H1 (cell line): ENCODE measurements around the gene ASTN2. TPM values are rescaled to one million over a fixed set of nuclear protein-coding genes. Genes with fewer than 3 reads are reported as not detected.

Source experiments
- CTCF ChIA-PET: fragments of 300-600 bp; sonication (Branson Sonifier 250); formaldehyde crosslinking; loops from one replicate; lab custom pipeline; 2021; ENCODE audit not compliant: partially characterized antibody; lab: Charles Lee
- POLR2A ChIA-PET: fragments of 300-600 bp; sonication (Branson Sonifier 250); formaldehyde crosslinking; loops from one replicate; lab custom pipeline; 2021; ENCODE audit warnings: inconsistent platforms; ENCODE audit not compliant: partially characterized antibody; lab: Charles Lee
- DNase-seq, 2 experiments: peaks; one replicate each; pipeline versions ENCODE4 v3.0.0 to v3.0.0-alpha.2; 2010 to 2022; ENCODE audit warnings: low spot score in 2 of 2, low read depth in 1 of 2, mixed read lengths in 1 of 2
- FAIRE-seq: peaks from 2 replicates; lab custom pipeline; 2011; peaks lifted over from hg19 to GRCh38; lab: Jason Lieb, UNC
- H2AFZ ChIP-seq: 2 replicates; pipeline ENCODE4 v1.8.1; 2012; ENCODE audit warnings: low read length, inconsistent platforms
- H2AK5ac ChIP-seq: 2 replicates; pipeline ENCODE4 v1.6.1; 2013; ENCODE audit warnings: low read depth, low read length
- H2BK120ac ChIP-seq: replicated peaks from 2 replicates; pipeline ENCODE3; 2013; ENCODE audit warnings: low read depth, low read length, inconsistent platforms
- H2BK12ac ChIP-seq: 2 replicates; pipeline ENCODE4 v1.6.1; 2013; ENCODE audit warnings: low read depth, low read length
- H2BK15ac ChIP-seq: 2 replicates; pipeline ENCODE4 v1.6.1; 2013; ENCODE audit warnings: low read length
- H2BK20ac ChIP-seq: 2 replicates; pipeline ENCODE4 v1.6.1; 2013; ENCODE audit warnings: low read length
- H2BK5ac ChIP-seq: 2 replicates; pipeline ENCODE4 v1.6.1; 2013; ENCODE audit warnings: low read depth, low read length
- H3K14ac ChIP-seq: 2 replicates; pipeline ENCODE4 v1.6.1; 2013; ENCODE audit warnings: inconsistent platforms; ENCODE audit not compliant: insufficient read length
- H3K18ac ChIP-seq: 2 replicates; pipeline ENCODE4 v1.6.1; 2013; ENCODE audit warnings: low read length; ENCODE audit errors: extremely low read depth
- H3K23ac ChIP-seq: 2 replicates; pipeline ENCODE4 v1.6.1; 2013; ENCODE audit warnings: inconsistent platforms; ENCODE audit not compliant: insufficient read length
- H3K23me2 ChIP-seq: 2 replicates; pipeline ENCODE4 v1.6.1; 2013; ENCODE audit warnings: low read depth, low read length
- H3K27ac ChIP-seq: 2 replicates; pipeline ENCODE4 v1.6.1; 2011; ENCODE audit warnings: low read depth, low read length, inconsistent platforms
- H3K27me3 ChIP-seq, 4 experiments: replicated peaks in 1 of 4; 1 replicate in 1 of 4; 2 replicates in 3 of 4; pipeline versions ENCODE4 v1.6.1 to v1.8.1; 2011 to 2013; ENCODE audit warnings: low read length in 3 of 4, mild to moderate bottlenecking in 3 of 4, inconsistent platforms in 2 of 4, mixed read lengths in 2 of 4, moderate library complexity in 1 of 4; ENCODE audit not compliant: control insufficient read depth in 3 of 4, insufficient read depth in 3 of 4; ENCODE audit errors: extremely low read depth in 1 of 4
- H3K36me3 ChIP-seq, 4 experiments: 2 replicates each; pipeline versions ENCODE4 v1.6.1 to v1.8.1; 2011 to 2013; ENCODE audit warnings: mild to moderate bottlenecking in 4 of 4, low read length in 3 of 4, moderate library complexity in 2 of 4, control low read depth in 1 of 4, inconsistent platforms in 1 of 4; ENCODE audit not compliant: insufficient read depth in 4 of 4, control insufficient read depth in 2 of 4
- H3K4ac ChIP-seq: replicated peaks from 2 replicates; pipeline ENCODE3; 2013; ENCODE audit warnings: low read length, low read depth, mixed read lengths, inconsistent platforms; ENCODE audit not compliant: insufficient read length
- H3K4me1 ChIP-seq, 4 experiments: replicated peaks in 1 of 4; 1 replicate in 1 of 4; 2 replicates in 3 of 4; pipeline versions ENCODE4 v1.6.1 to v1.8.1; 2011 to 2013; ENCODE audit warnings: low read length in 3 of 4, inconsistent platforms in 2 of 4, mixed read lengths in 1 of 4; ENCODE audit not compliant: insufficient read depth in 4 of 4, control insufficient read depth in 3 of 4
- H3K4me2 ChIP-seq, 2 experiments: 2 replicates each; pipeline versions ENCODE4 v1.6.1 to v1.8.1; 2011 to 2013; ENCODE audit warnings: low read depth in 2 of 2, low read length in 2 of 2, control low read depth in 1 of 2, inconsistent platforms in 1 of 2, mild to moderate bottlenecking in 1 of 2; ENCODE audit not compliant: insufficient read depth in 1 of 2
- H3K4me3 ChIP-seq, 4 experiments: fragments of 200-600, 300-600 bp in 1 of 4; sonication (generic), shearing (Covaris generic), sonication (Bioruptor Twin) in 1 of 4; 2 replicates each; pipeline versions ENCODE4 v1.5.1 to v1.8.1; 2011 to 2016; ENCODE audit warnings: low read length in 4 of 4, low read depth in 3 of 4, control low read depth in 2 of 4, inconsistent platforms in 2 of 4, mild to moderate bottlenecking in 2 of 4, mixed read lengths in 1 of 4, moderate library complexity in 1 of 4; ENCODE audit not compliant: insufficient read depth in 2 of 4; ENCODE audit errors: extremely low read depth in 1 of 4
- H3K56ac ChIP-seq: replicated peaks from 2 replicates; pipeline ENCODE3; 2013; ENCODE audit warnings: low read depth, mild to moderate bottlenecking, mixed read lengths, low read length, inconsistent platforms; ENCODE audit not compliant: insufficient read length
- H3K79me1 ChIP-seq: 2 replicates; pipeline ENCODE4 v1.6.1; 2013; ENCODE audit warnings: low read depth, low read length, control low read depth
- H3K79me2 ChIP-seq, 2 experiments: 2 replicates each; pipeline versions ENCODE4 v1.6.1 to v1.8.1; 2012 to 2013; ENCODE audit warnings: low read length in 2 of 2, mild to moderate bottlenecking in 2 of 2, inconsistent platforms in 1 of 2; ENCODE audit not compliant: insufficient read depth in 2 of 2, control insufficient read depth in 1 of 2
- H3K9ac ChIP-seq, 4 experiments: replicated peaks in 1 of 4; 1 replicate in 1 of 4; 2 replicates in 3 of 4; pipeline versions ENCODE4 v1.6.1 to v1.8.1; 2011 to 2013; ENCODE audit warnings: low read depth in 3 of 4, low read length in 3 of 4, control low read depth in 2 of 4, mild to moderate bottlenecking in 2 of 4, moderate library complexity in 2 of 4, inconsistent platforms in 1 of 4; ENCODE audit errors: extremely low read depth in 1 of 4
- H3K9me3 ChIP-seq, 2 experiments: 2 replicates each; pipeline versions ENCODE4 v1.6.1 to v1.8.1; 2012 to 2013; ENCODE audit warnings: mild to moderate bottlenecking in 2 of 2, moderate library complexity in 2 of 2, control low read depth in 1 of 2, inconsistent platforms in 1 of 2, low read depth in 1 of 2, low read length in 1 of 2, mixed read lengths in 1 of 2; ENCODE audit not compliant: insufficient read depth in 2 of 2
- H4K20me1 ChIP-seq, 2 experiments: replicated peaks in 1 of 2; 2 replicates each; pipeline versions ENCODE3 to v1.8.1; 2011 to 2013; ENCODE audit warnings: inconsistent platforms in 2 of 2, low read length in 2 of 2, mild to moderate bottlenecking in 1 of 2; ENCODE audit not compliant: insufficient read depth in 2 of 2, control insufficient read depth in 1 of 2
- H4K5ac ChIP-seq: 2 replicates; pipeline ENCODE4 v1.6.1; 2013; ENCODE audit warnings: low read length, low read depth, mixed read lengths, inconsistent platforms; ENCODE audit not compliant: insufficient read length
- H4K8ac ChIP-seq: 2 replicates; pipeline ENCODE4 v1.8.0; 2013; ENCODE audit warnings: mild to moderate bottlenecking, moderate library complexity, low read length, inconsistent platforms; ENCODE audit not compliant: insufficient read depth; ENCODE audit errors: extremely low read depth
- H4K91ac ChIP-seq: replicated peaks from 2 replicates; pipeline ENCODE3; 2013; ENCODE audit warnings: low read length, mixed read lengths, inconsistent platforms; ENCODE audit not compliant: insufficient read length
- HDAC6 ChIP-seq: IDR thresholded peaks from one replicate; pipeline ENCODE4 v1.7.1; 2012; ENCODE audit warnings: low read depth, mild to moderate bottlenecking, inconsistent platforms, low read length, moderate library complexity
- TAF7 ChIP-seq: optimal IDR thresholded peaks from 2 replicates; pipeline ENCODE3; 2011; ENCODE audit warnings: low read depth, mild to moderate bottlenecking, inconsistent platforms, low read length, moderate library complexity, borderline replicate concordance
- WGBS, 2 experiments: shearing (Covaris generic) in 1 of 2; methylation state at CpG; one replicate each; pipeline versions ENCODE4 v1.1.6 to v1.1.7; 2013 to 2015; ENCODE audit warnings: low lambda C conversion rate in 2 of 2, mixed read lengths in 2 of 2, inconsistent platforms in 1 of 2, low coverage in 1 of 2, missing lambda C conversion rate in 1 of 2; ENCODE audit not compliant: insufficient replicate concordance in 2 of 2, insufficient coverage in 1 of 2, insufficient read length in 1 of 2; ENCODE audit errors: extremely low coverage in 1 of 2, missing lambda C conversion rate in 1 of 2; 5-methylcytosine and 5-hydroxymethylcytosine counted together
- polyA plus RNA-seq, 7 experiments: library from polyadenylated mRNA; depleted of rRNA in 3 of 7; stranded (reverse) in 5 of 7; unstranded in 2 of 7; fragments of >200 nt in 5 of 7; fragments of 200-250 nt in 2 of 7; gene quantifications; 1 replicate in 5 of 7; 2 replicates in 1 of 7; 4 replicates in 1 of 7; pipeline versions ENCODE4 v1.2.1 to v1.2.3, GENCODE V29; 2011 to 2013; ENCODE audit warnings: missing spikeins in 2 of 7, mixed read lengths in 2 of 7
- total RNA-seq: library from RNA; stranded (reverse); fragmentation: NEBNext Ultra II Directional; extraction: Animal tissue kit (Norgen Biotek cat#: 25700); gene quantifications from 2 replicates; pipeline ENCODE4 v1.2.1, GENCODE V29; 2021

ASTN2 gene
- total and polyA plus RNA-seq, 2 of the 8 experiments (the other 6 are each of a cell fraction or from before 2014, with no cell fraction given): 8.2 to 13.7 TPM

DNA sequence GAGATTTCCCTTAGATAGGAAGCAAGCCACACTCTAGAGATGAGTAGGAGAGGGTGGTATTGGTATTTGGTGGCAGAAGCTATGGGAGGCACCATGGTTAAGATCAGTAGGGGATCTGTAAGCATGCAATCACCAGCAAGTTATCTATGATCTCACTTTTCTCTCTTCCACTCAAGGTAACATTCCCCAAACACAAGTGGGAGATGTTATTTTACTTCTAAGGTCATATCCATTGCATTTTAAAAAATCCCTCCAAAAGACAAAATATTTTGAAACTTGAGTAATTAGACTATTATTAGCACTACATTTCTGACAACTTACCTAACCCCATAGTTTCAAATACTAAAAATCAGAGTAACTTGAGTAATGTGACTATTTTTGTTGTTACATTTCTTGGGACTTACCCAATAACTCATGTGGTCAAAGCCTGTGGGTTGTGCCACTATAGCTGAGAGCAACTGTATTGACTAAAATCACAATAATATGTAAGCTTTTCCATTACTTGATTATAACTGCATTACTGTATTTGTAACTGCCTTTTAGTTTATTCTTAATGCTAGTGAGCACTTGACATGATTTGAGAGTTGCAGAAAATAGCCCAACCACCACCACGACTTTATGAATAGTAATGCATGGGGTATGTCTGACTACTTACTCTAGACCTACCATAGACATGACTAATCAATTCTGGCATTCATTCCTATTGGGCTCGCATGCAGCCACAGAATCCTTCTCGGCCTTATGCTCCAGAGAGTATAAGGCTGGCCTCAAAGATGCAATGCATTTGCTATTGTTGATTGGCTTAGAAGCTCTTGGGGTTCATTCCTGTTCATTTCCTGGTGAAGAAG, 463.0 kb downstream of the ASTN2 start:
- no peak for FAIRE-seq
- CTCF ChIA-PET: interaction anchor here (0.7 kb wide), 1 partner anchor 46 kb away, joined by 3 read pairs; no protein-coding TSS in a partner anchor
- Histone ChIP-seq H3K14ac (no peak overlapping the region), H3K18ac (no peak overlapping the region), H3K23ac (no peak overlapping the region), H3K9me3 (no peaks in the 10 kb centered on the region), H3K9ac (no peak overlapping the region)
- TF ChIP-seq HDAC6 (no peak), TAF7 (no peak)
- TF ChIP-seq, all 59 proteins: peak for 0
- Histone ChIP-seq H3K36me3 (no peaks in the 10 kb centered on the region), H3K27ac (no peak overlapping the region), H2BK15ac (no peak overlapping the region), H2AFZ (no peak overlapping the region), H2BK12ac (no peak overlapping the region), H4K20me1 (no peaks in the 10 kb centered on the region), H3K79me2 (no peaks in the 10 kb centered on the region), H2BK20ac (no peak overlapping the region), H4K5ac (no peak overlapping the region), H3K79me1 (no peaks in the 10 kb centered on the region), H3K4me2 (no peak overlapping the region), H4K91ac (no peak overlapping the region), H3K4ac (no peak overlapping the region), H3K56ac (no peak overlapping the region), H2BK5ac (no peak overlapping the region), H3K27me3 (no peaks in the 10 kb centered on the region), H2AK5ac (no peak overlapping the region), H3K4me1 (peaks cover 0 to 2% (median 0%) of the 10 kb centered on the region in 4 experiments; a peak in 3 of 7 replicates), H4K8ac (no peak overlapping the region), H3K23me2 (peaks cover 2% of the 10 kb centered on the region; the same call in 1 of the 2 replicates), H2BK120ac (no peak overlapping the region), H3K4me3 (no peak overlapping the region)
- POLR2A ChIA-PET: no interaction called here
- WGBS, 2 experiments: 93% methylated on average over 3 of the region's 3 CpGs; no CpG with 5 or more reads in 1 of the 2 experiments
- no peak for DNase-seq
